GM18861 (cell line): Measurements from ENCODE around the gene JAZF1.
"Not testable (repeated sequence)": the region's sequence is repeated elsewhere in the genome, so short reads cannot be mapped to it uniquely, and the experiment has no call there.

ENCODE experiments used
- ATAC-seq: cut with Tn5 transposase; IDR thresholded peaks from one replicate; pipeline ENCODE4 v1.9.1; 2021; ENCODE audit not compliant: unreplicated experiment

JAZF1 gene

DNA sequence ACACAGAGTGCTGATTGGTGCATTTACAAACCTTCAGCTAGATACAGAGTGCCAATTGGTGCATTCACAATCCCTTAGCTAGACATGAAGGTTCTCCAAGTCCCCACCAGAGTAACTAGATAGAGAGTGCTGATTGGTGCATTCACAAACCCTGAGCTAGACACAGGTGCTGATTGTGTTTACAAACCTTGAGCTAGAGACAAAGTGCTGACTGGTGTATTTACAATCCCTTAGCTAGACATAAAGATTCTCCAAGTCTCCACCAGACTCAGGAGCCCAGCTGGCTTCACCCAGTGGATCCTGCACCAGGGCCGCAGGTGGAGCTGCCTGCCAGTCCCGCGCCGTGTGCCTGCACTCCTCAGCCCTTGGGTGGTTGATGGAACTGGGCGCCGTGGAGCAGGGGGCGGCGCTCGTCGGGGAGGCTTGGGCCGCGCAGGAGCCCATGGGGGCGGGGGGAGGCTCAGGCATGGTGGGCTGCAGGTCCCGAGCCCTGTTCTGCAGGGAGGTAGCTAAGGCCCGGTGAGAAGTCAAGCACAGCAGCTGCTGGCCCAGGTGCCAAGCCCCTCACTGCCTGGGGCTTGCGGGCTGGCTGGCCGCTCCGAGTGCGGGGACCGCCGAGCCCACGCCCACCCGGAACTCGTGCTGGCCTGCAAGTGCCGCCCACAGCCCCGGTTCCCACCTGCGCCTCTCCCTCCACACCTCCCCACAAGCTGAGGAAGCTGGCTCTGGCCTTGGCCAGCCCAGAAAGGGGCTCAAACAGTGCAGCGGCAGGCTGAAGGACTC lies 323.7 kb downstream of the JAZF1 start:
- ATAC-seq: not testable (repeated sequence)

DNA sequence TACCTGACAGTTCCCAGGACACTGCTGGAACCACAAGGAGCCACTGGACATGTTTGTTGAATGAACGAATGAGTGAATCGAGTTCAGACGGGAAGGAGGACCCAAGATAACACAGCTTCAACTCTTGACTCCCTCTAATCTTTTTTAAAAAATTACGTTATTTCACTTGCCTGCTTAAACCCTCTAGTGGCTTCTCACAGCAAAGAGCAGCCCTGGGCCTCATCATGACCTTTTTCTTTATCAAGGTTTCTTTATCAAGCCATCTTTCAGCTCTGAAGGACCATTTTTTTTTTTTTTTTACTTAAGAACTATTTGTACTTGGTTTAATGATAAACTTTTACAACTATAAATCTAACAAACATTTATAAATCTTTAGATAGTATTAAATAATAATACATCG lies 330.1 kb downstream of the JAZF1 start:
- no peak for ATAC-seq

DNA sequence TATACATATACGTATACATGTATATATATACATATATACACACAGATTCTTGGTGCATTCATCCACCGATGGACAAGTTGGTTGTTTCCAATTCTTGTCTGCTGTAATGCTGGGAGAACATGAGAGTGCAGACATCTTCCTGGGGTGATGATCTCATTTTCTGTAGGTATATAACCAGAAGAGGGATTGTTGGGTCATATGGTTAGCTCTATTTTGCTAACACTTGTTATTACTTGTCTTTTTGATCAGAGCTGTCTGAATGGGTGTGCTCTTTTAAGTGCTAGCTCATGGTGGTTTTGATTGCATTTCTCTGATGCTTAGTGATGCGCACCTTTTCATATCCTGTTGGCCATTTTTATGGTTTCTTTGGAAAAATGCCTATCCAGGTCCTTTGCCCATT lies 334.2 kb downstream of the JAZF1 start:
- ATAC-seq: no peak

DNA sequence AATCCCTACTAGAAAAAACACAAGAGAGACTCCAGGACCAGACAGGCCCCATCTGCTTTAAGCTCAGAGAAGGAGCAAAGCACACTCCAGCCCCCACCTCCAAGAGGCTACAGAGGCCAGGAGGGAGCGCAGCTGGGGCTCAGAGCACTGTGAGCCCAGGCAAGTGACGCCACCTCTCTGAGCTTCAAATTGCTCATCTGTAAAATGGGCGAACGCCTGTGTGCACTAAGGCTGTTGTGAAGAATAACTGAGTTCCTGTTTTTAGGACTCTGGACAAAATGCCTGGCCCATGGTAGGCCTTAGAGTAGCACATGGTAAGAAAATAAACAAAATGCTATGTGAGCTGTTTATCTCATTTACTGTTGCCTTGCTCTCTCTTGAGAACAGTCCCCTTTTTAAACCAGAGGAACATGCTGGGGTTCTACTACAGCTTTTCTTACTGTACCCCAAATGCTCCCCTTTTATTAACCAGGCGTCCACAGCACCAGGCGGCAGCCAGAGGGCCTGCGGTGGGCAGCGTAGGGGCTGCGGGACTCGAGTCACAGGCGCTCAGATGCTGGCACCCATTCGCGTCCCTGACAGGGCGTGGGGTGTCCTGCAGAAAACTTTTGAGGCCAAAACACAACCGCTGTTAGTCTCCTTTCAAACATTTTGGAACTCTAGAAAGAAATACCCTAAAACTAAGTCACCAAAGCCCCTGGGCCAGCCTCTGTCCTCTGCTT lies 336.9 kb downstream of the JAZF1 start:
- ATAC-seq: no peak

DNA sequence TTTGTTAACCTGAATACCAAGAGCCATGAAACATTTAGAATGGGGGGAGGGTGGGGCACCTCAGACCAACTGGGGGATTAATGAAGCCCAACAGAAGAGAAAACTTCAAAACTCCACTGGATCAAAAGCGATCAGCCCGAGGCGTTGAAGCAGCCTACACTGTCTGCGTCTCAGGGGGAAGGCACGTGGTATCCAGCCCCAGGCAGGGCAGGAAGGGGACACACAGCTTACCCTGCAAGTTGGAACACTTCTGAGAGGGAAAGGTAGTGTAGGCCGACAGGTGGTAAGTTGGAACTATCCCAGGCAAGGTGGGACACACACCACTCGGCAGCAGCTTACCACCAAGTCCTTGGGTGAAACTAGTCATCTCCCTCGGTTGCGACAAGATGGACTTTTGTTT lies 337.7 kb downstream of the JAZF1 start:
- ATAC-seq: no peak

DNA sequence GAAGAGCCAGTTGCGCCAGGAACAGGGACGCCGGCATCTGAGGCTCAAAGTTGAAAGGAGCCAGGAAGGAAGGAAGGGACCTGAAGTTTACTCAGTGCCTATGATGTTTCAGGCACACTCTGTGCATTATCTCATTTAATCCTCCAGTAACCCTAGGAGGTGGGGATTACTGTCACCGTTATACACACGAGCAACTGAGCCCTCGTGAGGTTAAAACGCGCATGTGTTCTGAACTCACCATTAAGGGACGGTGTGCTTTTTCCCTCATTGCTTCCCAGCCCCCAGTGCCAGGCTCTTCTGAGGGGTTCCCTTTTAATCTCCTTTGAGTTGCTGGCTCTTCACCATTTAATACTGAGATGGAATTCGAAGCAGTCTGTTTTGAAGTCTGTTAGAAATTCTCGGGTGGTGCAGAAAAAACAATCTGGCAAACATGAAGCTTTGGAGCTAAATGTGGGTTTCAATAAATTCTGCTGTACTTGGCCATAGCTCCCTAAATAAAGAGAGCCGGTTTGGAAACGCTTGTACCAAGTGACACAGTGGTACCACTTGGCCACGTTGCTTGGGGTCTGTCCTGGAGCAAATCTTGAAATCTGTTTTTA lies 338.4 kb downstream of the JAZF1 start:
- ATAC-seq: no peak

DNA sequence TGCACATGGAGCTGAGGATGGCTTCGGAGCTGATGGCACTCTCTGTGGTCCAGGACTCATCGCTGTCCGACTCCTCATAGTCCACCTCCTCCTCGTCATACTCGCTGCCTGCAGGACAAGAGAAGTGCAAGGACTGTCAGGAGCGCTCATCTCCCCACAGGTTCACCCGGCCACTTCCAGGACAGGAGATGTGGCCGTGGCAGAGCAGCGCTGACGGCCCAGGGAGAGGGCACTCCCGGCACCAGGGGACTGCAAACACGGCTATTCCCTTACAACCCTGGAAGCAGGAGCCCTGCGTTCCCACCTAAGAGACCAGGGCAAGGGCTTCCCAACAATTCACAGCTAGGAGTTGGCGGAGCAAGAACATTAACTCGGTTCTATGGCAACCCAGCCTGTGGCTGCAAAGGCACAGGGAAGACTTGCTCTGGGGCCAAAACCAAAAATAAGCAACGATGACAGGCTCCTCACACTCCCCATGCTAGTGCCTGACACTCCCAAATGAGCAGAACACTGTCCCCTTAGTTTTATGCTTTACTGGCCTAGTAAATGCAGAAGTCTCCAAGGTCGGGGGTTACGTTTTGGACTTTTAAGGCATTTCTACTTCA lies 339.7 kb downstream of the JAZF1 start:
- ATAC-seq: no peak

DNA sequence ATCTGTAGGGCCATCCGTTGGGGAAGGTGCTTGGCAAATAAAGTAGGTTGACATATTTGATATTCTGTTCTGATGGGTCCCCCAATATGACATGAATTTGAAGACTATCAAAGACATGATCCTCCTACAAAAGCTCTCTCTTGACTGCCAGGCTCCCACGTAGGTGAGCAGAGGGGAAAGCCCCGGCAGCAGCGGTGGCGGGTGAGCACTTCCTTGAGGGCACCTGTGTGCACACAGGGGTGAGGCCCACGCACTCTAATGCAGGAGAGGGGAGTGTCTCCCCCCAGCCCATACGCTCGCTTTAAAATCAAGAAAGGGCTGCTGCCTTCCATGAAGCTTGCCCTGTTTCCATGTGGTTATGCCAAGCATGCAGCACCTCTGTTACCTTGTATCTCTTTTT lies 340.3 kb downstream of the JAZF1 start:
- ATAC-seq: no peak

DNA sequence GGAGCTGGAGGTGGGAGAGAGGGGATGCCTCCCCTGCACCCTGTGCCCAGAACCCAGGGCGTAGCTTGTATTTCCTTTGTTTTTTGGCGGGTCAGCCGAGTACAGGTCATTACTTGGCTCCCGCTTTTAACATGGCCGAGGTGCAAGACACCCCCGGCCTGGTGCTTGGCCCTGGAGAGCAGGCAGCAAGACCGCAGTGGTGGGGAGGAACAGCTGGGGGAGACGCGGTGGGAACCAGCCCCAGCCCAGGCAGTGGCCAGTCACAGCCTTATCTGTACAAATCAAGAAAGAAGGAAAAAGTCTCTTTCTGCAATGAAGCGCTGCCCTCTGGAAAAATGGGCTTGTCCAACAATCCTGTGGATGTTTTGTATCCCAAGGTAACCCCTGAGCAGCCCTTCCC lies 341.5 kb downstream of the JAZF1 start:
- ATAC-seq: no peak

DNA sequence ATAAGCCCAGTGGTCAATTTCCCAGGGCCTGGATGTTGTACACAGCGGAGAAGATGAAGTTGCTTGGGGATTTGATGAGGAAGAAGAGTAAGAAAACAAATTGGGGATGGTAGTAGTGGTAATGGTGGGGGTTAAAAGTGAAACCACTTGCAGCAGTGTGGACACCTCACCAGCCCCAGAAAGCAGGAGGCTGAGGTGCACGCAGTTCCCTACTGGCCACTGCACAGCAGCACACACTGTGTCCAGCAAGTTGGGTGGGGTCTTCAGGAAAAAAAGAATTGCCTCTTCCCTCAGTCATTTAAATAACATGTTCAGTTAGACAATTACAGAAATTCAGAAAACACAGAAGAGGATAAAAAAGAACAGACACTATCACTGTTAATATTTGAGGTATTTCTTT lies 344.1 kb downstream of the JAZF1 start:
- ATAC-seq: no peak

DNA sequence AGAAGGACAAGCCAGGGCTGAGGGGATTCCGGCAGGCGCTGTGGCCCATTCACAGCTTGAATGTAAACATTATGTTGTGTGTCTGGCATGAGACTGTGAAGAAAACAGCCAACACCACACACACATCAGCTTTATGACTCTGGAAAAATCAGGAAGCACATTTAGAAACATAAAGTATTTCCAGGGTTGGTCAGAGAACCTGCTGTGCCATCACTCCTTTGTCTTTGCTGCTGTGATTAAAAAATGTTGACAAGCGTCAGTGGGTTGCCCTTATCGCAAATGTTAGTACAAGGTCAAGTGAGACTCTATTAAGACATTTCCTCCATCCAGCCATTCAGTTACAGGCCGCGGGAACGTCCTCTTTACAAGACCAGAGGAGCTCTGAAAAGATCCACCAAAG lies 345.2 kb downstream of the JAZF1 start:
- ATAC-seq: no peak

DNA sequence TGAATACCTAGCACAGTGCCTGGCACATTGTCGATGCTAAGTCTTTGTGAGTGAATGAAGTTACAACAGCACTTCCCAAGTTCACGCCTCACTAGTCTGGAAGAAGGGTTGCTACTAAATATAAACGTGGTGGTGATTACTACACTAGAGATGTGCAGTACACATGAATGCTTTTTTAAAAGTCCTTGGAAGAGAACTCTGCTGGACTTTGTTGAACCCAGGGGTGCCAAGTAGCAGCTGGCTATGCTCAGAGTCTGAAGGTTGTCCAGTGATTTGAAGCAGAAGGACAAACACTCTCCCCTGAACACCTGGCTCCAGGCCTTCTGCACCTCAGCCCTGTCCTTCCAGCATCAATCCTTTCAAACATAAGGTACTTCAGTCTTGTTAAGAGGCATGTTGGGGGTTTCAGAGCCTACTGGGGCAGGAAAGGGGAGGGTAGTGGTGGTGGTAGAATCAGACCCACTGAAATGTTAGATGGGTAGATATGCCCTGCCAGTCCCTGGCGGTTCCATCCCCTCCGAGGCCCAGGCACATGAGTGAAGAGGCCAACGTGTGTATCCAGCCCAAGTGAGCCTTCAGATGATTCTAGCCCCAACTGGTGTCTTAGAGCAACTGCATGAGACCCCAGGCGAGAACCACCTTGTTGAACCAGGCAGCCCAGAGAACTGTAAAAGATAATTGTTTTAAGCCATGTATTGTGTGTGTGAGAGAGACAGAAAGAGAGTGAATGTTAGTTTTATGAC lies 346.2 kb downstream of the JAZF1 start:
- ATAC-seq: no peak

DNA sequence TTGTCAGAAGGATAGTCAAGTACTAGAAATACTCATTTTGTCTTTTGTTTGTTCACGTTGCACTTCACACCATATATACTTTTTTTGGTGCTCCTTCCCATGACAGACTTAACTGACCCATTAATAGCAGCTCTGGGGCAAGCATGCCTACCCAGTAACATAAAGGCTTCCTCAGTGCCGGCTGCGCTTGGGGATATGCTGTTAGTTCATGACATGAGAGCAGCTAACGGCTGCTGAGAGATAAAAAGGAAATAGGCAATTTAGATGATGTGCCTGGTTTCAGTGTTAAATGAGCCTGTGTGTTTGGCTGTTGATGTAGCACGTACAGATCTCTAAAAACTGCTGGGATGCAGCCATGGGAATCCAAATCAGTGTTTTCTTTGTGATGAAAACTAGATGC lies 354.2 kb downstream of the JAZF1 start:
- ATAC-seq: no peak

DNA sequence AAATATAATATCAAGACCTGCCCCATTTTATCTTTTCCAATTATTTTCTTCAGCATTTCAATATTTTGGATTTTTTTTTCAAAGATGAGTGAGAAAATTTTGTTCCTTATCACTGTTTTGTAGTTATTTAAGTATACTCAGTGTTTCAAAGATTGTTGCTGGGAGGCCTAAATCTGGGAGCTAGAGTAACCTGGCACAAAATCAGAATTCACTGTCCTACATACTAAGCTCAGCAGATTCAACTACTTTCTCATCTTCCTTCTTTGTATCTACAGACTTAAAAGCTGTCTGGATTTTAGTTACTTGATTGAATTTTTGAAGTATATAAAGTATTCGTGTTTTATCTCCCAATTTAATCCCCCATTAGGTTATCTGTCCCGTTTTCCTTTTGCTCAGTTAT lies 354.7 kb downstream of the JAZF1 start:
- ATAC-seq: no peak

DNA sequence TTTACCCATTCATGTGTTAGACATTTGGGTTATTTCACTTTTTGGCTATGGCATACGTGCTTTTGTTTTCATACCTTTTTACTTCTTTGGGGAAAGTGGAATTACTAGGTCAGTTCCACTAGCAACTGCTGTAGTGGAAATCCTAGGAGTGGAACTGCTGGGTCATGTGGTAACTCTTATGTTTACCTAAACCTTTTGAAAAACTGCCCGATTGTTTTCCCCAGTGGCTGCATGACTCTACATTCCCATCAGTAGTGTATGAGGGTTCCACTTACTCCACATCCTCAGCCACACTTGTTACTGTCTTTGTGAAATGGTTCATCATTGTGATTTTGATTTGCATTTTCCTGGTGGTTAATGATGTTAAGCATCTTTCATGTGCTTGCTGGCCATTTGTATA lies 358.4 kb downstream of the JAZF1 start:
- ATAC-seq: no peak

DNA sequence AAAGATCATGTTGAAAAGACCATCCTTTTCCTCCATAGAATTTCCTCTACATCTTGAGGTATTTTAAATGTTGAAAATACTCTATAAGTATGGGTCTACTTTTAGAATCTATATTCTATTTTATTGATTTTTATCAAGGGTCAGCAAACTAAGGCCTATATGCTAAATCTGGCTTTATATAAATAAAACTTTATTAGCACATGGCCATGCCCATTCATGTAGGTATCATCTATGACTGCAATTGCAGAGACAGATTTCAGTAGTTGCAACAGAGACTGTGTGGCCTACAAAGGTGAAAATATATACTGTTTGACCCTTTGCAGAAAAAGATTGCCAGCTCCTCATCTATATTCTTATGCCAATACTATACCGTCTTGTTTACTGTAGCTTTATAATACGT lies 367.9 kb downstream of the JAZF1 start:
- no peak for ATAC-seq

DNA sequence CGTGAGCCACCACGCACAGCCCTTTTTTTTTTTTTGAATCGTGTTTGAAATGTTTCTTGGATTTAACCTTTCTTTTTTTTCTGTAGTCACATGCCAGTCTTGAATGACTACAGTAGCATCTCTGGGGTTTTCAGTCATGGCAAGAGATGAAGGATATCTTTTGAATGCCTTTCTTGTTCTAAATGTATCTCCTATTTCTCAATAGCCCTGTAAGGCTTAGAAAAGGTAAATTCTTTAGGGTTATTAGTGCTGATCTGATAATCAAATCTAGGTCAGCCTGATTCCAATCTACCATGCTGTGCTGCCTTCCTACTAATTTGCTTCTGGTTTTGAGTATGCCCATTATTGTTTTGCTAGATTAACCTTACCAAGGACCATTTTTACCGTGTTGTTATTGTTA lies 370.4 kb downstream of the JAZF1 start:
- no peak for ATAC-seq

DNA sequence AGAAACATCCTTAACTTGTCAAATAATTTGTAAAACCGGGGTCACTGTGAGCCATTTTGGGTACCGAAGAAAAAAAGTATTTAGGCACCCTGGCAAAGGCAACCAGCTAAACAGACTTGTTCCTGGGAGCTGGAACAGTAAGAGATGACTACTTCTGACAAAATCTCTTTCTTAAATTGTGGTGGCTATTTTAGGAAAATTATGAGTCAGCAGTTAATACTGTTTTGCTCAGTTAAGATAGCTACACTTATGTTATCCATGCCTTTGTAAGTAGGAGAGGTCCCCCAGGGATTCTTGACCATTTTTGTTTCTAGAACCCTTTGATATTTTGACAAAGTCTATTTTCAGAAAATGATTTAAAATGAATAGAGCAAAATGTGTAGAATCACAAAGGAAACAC lies 372.0 kb downstream of the JAZF1 start:
- ATAC-seq: no peak

DNA sequence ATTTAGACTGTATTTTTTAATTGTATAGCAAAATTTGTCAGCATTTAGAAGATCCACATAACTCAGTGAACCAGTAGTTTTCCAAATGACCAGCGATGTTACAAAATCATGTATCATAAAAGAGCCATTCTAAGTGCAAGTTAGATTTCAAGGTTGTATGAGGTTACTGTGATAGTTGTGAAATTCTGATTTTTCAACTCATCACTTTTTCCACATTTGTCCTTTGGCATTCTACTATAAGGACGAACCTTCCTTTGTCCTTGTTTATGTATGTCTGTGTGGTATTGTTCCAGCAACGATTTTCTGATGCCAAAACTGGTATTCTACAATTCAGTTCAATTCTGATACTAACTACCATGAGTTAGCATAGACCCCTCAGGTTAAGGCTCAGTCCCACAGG lies 376.5 kb downstream of the JAZF1 start:
- no peak for ATAC-seq

DNA sequence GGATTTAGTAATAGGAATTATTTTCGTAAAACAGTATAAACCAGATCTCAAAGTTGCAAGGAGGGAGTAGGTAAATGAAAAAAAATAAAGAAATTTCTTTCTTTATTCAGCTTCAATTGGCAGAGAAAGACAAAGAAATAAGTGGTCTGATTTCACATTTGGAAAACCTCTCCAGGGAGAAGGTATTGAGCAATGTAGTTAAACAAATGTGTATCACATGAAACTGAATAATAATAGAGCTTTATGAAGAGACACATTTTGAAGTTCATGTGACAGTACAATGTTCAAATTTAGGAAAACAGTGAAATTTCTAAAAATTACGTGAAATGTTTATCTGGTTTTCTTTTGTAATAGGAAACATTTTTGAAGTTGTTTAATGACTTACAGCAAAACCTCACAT lies 377.6 kb downstream of the JAZF1 start:
- no peak for ATAC-seq

DNA sequence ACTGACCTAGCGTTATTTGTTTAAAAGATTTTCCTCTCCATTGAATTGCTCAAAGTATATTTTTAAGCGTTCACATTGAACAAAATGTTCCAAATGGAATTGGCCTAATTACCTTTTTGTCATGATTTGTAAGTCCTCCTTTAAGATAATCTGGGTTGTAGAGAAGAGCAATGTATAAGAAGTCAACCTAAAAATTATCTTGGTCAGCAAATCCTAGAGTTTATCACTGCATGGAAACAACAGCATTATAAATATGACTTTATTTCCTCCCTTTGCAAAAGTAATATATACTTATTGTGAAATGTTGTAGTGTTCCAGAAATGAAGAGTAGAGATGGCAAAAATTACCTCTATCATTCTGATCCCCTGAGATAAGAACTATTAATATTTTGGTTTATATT lies 381.4 kb downstream of the JAZF1 start:
- ATAC-seq: no peak
